ENCODE data around the gene CISD1.
"Not testable (repeated sequence)": the region's sequence is repeated elsewhere in the genome, so short reads cannot be mapped to it uniquely, and the experiment has no call there.

Gene CISD1

GRCh38 chr10:58268946-58269781, at the start of gene CISD1:
CISD1 (plus strand) TSS chr10:58269162; CDS start chr10:58269274, 112 bp downstream.
- Histone ChIP-seq H2AFZ (ENCODE audit: low read depth, low read length) (peak within 1 kb of the TSS; percentile 96), H3K4me3 (ENCODE audit: low read length) (peak within 1 kb of the TSS; percentile 81), H3K27me3 (ENCODE audit: insufficient read depth, low read length) (no peaks in the 10 kb centered on the region), H3K4me1 (ENCODE audit: insufficient read depth, low read length) (peaks cover 29% of the 10 kb centered on the region), H3K36me3 (ENCODE audit: insufficient read depth, low read length) (no peaks in the 10 kb centered on the region), H3K9me3 (ENCODE audit: low read length) (no peaks in the 10 kb centered on the region)

GRCh38 chr10:58219875-58220274, 49.1 kb upstream of the CISD1 start:
- Histone ChIP-seq H3K4me1 (ENCODE audit: insufficient read depth, low read length) (no peaks in the 10 kb centered on the region), H2AFZ (ENCODE audit: low read depth, low read length) (no peak overlapping the region), H3K27me3 (ENCODE audit: insufficient read depth, low read length) (no peaks in the 10 kb centered on the region), H3K36me3 (ENCODE audit: insufficient read depth, low read length) (no peaks in the 10 kb centered on the region), H3K4me3 (ENCODE audit: low read length) (no peak overlapping the region), H3K9me3 (ENCODE audit: low read length) (no peaks in the 10 kb centered on the region)

- H3K36me3 ChIP-seq (ENCODE audit: insufficient read depth, low read length), result no peaks in the 10 kb centered on the region
- no peaks in the 10 kb centered on the region for H3K27me3 ChIP-seq (ENCODE audit: insufficient read depth, low read length)
- no peaks in the 10 kb centered on the region for H3K9me3 ChIP-seq (ENCODE audit: low read length)
- no peak overlapping the region for H2AFZ ChIP-seq (ENCODE audit: low read depth, low read length)
- no peak overlapping the region for H3K4me3 ChIP-seq (ENCODE audit: low read length)
- no peaks in the 10 kb centered on the region for H3K4me1 ChIP-seq (ENCODE audit: insufficient read depth, low read length)
Observed at GRCh38 chr10:58220769-58221451, 48.1 kb upstream of the CISD1 start.

- peaks cover 2% of the 10 kb centered on the region for H3K9me3 ChIP-seq (ENCODE audit: low read length)
- H3K4me1 ChIP-seq (ENCODE audit: insufficient read depth, low read length), result no peaks in the 10 kb centered on the region
- no peaks in the 10 kb centered on the region for H3K27me3 ChIP-seq (ENCODE audit: insufficient read depth, low read length)
Observed at GRCh38 chr10:58225654-58226053, 43.3 kb upstream of the CISD1 start.

GRCh38 chr10:58229856-58230255, 39.1 kb upstream of the CISD1 start:
- H3K4me1 ChIP-seq (ENCODE audit: insufficient read depth, low read length); H2AFZ ChIP-seq (ENCODE audit: low read depth, low read length); H3K36me3 ChIP-seq (ENCODE audit: insufficient read depth, low read length); H3K9me3 ChIP-seq (ENCODE audit: low read length); H3K4me3 ChIP-seq (ENCODE audit: low read length); H3K27me3 ChIP-seq (ENCODE audit: insufficient read depth, low read length): not testable (repeated sequence)

More at GRCh38 chr10:58225654-58226053, 43.3 kb upstream of the CISD1 start:
- Histone ChIP-seq H2AFZ (ENCODE audit: low read depth, low read length) (no peak overlapping the region), H3K36me3 (ENCODE audit: insufficient read depth, low read length) (peaks cover 3% of the 10 kb centered on the region), H3K4me3 (ENCODE audit: low read length) (no peak overlapping the region)

- no peaks in the 10 kb centered on the region for H3K4me1 ChIP-seq (ENCODE audit: insufficient read depth, low read length)
- no peaks in the 10 kb centered on the region for H3K9me3 ChIP-seq (ENCODE audit: low read length)
- H2AFZ ChIP-seq (ENCODE audit: low read depth, low read length), result no peak overlapping the region
- no peak overlapping the region for H3K4me3 ChIP-seq (ENCODE audit: low read length)
- H3K27me3 ChIP-seq (ENCODE audit: insufficient read depth, low read length), result no peaks in the 10 kb centered on the region
- H3K36me3 ChIP-seq (ENCODE audit: insufficient read depth, low read length), result peaks cover 3% of the 10 kb centered on the region
Observed at GRCh38 chr10:58237014-58237834, 31.7 kb upstream of the CISD1 start.

DNA sequence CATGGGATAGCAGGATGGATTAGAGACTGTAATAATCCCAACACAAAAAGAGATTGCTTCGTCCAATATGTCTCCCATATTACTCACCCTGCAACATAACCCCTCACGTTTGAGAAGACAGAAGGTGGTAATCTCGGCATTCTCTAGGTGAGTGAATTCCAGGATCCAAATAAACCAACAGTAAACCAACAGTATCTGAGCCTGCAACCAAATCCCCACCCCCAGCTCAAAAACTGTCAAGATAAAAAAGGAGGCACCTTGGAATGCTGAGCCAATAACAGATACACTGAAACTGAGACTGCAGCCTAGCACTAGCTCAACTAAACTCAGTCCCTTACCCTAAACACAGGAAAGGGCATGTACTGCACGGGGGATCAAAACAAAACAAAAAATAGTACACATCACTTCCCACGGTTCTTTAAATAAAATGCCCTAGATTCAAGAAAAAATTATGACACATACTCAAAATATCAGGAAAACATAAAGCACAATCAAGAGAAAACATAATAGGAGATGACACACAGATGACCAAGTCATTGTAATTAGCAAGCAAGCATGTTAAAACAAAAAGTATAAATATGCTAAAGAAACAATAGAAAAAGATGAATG, 29.3 kb upstream of the CISD1 start:
- H3K4me3 ChIP-seq (ENCODE audit: low read length), result no peak overlapping the region
- H3K27me3 ChIP-seq (ENCODE audit: insufficient read depth, low read length), result no peaks in the 10 kb centered on the region
- no peak overlapping the region for H2AFZ ChIP-seq (ENCODE audit: low read depth, low read length)
- H3K36me3 ChIP-seq (ENCODE audit: insufficient read depth, low read length), result peaks cover 3% of the 10 kb centered on the region
- peaks cover 2% of the 10 kb centered on the region for H3K9me3 ChIP-seq (ENCODE audit: low read length)
- H3K4me1 ChIP-seq (ENCODE audit: insufficient read depth, low read length), result no peaks in the 10 kb centered on the region

- H3K36me3 ChIP-seq (ENCODE audit: insufficient read depth, low read length), result peaks cover 3% of the 10 kb centered on the region
- H3K4me1 ChIP-seq (ENCODE audit: insufficient read depth, low read length), result no peaks in the 10 kb centered on the region
- no peak overlapping the region for H2AFZ ChIP-seq (ENCODE audit: low read depth, low read length)
- no peak overlapping the region for H3K4me3 ChIP-seq (ENCODE audit: low read length)
- H3K27me3 ChIP-seq (ENCODE audit: insufficient read depth, low read length), result no peaks in the 10 kb centered on the region
- peaks cover 2% of the 10 kb centered on the region for H3K9me3 ChIP-seq (ENCODE audit: low read length)
Observed at GRCh38 chr10:58240531-58240930, 28.4 kb upstream of the CISD1 start.

- H3K36me3 ChIP-seq (ENCODE audit: insufficient read depth, low read length), result no peaks in the 10 kb centered on the region
- no peaks in the 10 kb centered on the region for H3K27me3 ChIP-seq (ENCODE audit: insufficient read depth, low read length)
- peaks cover 2% of the 10 kb centered on the region for H3K9me3 ChIP-seq (ENCODE audit: low read length)
- H3K4me3 ChIP-seq (ENCODE audit: low read length), result no peak overlapping the region
- H3K4me1 ChIP-seq (ENCODE audit: insufficient read depth, low read length), result no peaks in the 10 kb centered on the region
- H2AFZ ChIP-seq (ENCODE audit: low read depth, low read length), result no peak overlapping the region
Observed at GRCh38 chr10:58241346-58241745, 27.6 kb upstream of the CISD1 start.

DNA sequence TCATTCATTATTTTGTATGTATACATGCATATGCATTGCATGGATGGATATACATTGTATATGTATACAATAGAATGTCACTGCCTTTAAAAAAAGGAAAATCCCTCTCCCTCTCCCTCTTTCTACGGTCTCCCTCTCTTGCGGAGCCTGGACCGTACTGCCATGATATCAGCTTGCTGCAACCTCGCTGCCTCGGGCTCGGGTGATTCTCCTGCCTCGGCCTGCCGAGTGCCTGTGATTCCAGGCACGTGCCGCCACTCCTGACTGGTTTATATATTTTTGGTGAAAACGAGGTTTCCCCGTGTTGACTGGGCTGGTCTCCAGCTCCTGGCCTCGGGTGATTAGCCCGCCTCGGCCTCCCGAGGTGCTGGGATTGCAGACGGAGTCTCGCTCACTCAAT, 25.7 kb upstream of the CISD1 start:
- H2AFZ ChIP-seq (ENCODE audit: low read depth, low read length), result no peak overlapping the region
- no peaks in the 10 kb centered on the region for H3K4me1 ChIP-seq (ENCODE audit: insufficient read depth, low read length)
- no peaks in the 10 kb centered on the region for H3K36me3 ChIP-seq (ENCODE audit: insufficient read depth, low read length)
- H3K27me3 ChIP-seq (ENCODE audit: insufficient read depth, low read length), result no peaks in the 10 kb centered on the region
- H3K4me3 ChIP-seq (ENCODE audit: low read length), result no peak overlapping the region
- peaks cover 2% of the 10 kb centered on the region for H3K9me3 ChIP-seq (ENCODE audit: low read length)

DNA sequence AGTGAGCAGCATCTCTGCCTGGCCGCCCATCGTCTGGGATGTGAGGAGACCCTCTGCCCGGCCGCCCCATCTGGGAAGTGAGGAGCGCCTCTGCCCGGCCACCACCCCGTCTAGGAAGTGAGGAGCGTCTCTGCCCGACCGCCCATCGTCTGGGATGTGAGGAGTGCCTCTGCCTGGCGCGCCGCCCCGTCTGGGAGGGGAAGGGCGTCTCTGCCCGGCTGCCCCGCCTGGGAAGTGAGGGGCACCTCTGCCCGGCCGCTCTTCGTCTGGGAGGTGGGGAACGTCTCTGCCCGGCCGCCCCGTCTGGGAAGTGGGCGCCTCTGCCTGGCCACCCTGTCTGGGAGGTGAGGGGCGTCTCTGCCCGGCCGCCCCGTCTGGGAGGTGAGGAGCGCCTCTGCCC, 25.2 kb upstream of the CISD1 start:
- H3K4me1 ChIP-seq (ENCODE audit: insufficient read depth, low read length); H3K36me3 ChIP-seq (ENCODE audit: insufficient read depth, low read length); H2AFZ ChIP-seq (ENCODE audit: low read depth, low read length); H3K4me3 ChIP-seq (ENCODE audit: low read length); H3K9me3 ChIP-seq (ENCODE audit: low read length); H3K27me3 ChIP-seq (ENCODE audit: insufficient read depth, low read length): not testable (repeated sequence)

DNA sequence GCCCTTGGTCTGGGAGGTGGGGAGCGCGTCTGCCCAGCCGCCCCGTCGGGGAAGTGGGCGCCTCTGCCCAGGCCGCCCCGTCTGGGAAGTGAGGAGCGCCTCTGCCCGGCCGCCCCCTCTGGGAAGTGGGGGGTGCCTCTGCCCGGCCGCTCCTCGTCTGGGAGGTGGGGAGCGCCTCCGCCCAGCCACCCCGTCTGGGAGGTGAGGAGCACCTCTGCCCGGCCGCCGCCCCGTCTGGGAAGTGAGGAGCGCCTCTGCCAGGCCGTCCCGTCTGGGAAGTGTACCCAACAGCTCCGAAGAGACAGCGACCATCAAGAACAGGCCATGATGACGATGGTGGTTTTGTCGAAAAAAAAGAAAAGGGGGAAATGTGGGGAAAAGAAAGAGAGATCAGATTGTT, 24.7 kb upstream of the CISD1 start:
- not testable (repeated sequence) for H2AFZ ChIP-seq (ENCODE audit: low read depth, low read length); H3K4me3 ChIP-seq (ENCODE audit: low read length); H3K27me3 ChIP-seq (ENCODE audit: insufficient read depth, low read length); H3K9me3 ChIP-seq (ENCODE audit: low read length); H3K36me3 ChIP-seq (ENCODE audit: insufficient read depth, low read length); H3K4me1 ChIP-seq (ENCODE audit: insufficient read depth, low read length)

DNA sequence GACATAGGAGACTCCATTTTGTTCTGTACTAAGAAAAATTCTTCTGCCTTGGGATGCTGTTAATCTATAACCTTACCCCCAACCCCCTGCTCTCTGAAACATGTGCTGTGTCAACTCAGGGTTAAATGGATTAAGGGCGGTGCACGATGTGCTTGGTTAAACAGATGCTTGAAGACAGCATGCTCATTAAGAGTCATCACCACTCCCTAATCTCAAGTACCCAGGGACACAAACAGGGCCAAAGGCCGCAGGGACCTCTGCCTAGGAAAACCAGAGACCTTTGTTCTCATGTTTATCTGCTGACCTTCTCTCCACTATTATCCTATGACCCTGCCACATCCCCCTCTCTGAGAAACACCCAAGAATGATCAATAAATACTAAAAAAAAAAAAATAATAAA, 24.3 kb upstream of the CISD1 start:
- H2AFZ ChIP-seq (ENCODE audit: low read depth, low read length); H3K4me3 ChIP-seq (ENCODE audit: low read length); H3K27me3 ChIP-seq (ENCODE audit: insufficient read depth, low read length); H3K36me3 ChIP-seq (ENCODE audit: insufficient read depth, low read length); H3K9me3 ChIP-seq (ENCODE audit: low read length); H3K4me1 ChIP-seq (ENCODE audit: insufficient read depth, low read length): not testable (repeated sequence)

All from neuron (in vitro differentiated cells).